HG02642 (cell line): ENCODE data around the gene ZNRF3.
"Not testable (repeated sequence)": the region's sequence is repeated elsewhere in the genome, so short reads cannot be mapped to it uniquely, and the experiment has no call there.

ENCODE experiments used
- ATAC-seq: cut with Tn5 transposase; IDR thresholded peaks from one replicate; pipeline ENCODE4 v1.9.1; 2021; ENCODE audit warnings: mild to moderate bottlenecking; ENCODE audit not compliant: unreplicated experiment, poor library complexity

The ZNRF3 gene

DNA sequence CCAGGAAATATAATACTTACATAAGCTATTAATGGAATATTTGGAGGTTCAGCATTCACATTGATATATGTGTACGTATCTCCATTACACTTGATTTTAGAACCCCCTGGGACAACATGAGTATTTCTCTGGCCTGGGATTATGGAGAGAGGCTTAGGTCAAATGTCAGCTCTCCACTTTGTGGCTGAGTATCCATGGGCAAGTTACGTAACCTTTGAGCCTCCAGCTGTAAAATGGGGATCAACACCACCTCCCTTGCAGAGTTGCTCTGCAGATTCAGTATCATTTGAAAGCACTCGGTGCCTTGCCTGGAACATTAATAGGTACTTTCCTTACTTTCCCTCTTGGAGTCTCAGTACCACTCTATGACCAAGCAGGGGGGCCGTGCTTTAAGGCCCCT lies 145.1 kb downstream of the ZNRF3 start:
- ATAC-seq: no peak

DNA sequence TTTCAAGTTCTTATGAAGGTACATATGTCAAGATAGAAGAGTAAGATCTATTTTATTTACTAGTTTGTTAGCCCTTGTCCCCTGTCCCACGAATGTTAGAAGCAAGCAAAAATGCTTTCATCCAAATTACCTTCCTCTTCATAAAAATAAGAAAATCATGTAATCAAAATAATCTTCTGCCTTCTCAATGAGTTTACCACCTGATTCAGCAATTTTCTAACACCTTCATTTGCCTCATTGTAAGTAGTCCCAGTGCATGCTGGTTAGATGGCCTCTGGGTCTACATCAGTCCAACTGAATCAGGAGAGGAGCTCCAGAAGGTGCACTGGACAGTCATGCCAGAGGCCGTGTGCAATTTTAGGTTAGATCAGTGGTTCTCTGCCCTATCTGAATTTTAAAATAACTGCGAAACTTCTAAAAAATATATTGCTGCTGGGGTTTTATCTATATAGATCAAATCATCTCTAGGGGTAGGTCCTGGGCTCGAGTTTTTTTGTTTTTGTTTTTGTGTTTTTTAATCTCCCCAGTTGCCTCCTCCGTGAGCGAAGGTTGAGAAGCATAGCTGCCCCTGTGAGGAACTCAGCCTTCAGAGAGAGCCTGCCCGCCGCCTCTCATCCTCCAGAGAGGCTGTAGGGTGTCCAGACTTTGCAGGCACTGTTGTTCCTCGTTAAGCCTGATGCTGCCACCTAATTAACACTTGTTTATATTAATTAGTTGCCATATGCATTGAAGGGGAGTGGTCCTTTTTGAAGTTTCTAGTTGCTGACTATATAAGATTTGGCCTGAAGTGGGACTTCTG lies 146.0 kb downstream of the ZNRF3 start:
- no peak for ATAC-seq

- no peak for ATAC-seq
Observed at GRCh38 chr22:29030016-29030617, 146.7 kb downstream of the ZNRF3 start.

- no peak for ATAC-seq
Observed at GRCh38 chr22:29030618-29031226, 147.3 kb downstream of the ZNRF3 start.

DNA sequence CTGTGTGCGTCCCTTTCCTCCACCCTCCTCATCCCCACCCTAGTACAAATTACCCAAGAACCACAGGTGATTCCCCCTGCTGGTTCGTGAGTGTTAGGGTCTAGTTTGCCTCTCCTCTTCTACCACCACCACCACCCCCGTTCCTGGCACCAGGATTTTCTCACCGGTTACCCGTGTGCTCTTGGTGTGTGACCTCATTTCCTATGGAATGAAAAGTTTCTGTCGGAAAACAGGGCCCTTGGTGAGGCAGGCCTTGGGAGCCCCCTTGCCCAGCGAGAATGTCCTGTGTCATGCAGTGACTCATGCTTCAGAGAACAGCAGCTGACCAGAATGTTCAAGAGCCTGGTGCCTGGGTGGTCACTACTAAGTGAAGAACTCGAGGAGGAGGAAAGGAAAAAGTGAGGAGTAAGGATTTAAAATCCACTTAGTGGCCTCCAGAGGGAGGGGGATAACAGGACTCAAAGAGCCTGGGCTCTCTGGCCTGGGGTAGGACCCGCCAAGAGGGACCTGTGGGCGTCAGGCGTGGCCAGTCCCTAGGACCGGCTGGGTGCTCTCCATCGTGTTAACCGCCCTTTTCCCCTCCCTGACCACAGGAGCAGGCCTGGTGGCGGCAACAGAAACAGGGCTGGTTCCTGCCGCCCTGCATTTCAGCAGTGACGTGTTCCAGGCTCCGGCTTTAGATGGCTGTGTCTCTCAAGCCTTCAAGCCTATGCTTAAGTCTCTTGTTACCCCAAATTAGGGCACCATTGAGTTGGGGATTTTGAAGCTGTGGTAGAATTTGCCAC lies 148.0 kb downstream of the ZNRF3 start:
- no peak for ATAC-seq

GRCh38 chr22:29032014-29032475 lies 148.7 kb downstream of the ZNRF3 start:
- ATAC-seq: no peak

DNA sequence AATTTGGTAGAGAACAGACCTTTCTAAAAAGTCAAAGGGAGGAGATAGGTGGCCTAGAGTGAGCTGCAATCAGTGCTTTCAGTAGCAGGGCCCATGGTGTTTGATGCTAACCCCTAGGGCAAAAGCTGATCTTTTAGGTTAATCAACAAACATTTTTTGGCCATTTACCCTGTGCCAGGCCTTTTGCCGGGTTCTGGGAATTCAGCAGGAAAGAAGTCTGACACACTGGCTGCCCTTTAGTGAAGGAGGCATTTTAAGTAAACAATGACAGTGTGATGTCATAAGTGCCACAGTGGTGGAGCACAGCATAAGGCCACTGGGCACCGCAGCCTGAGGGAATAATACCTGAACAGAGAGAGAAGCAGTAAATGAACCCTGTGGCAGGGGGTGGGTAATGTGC lies 149.2 kb downstream of the ZNRF3 start:
- ATAC-seq: no peak

- ATAC-seq: no peak
Observed at GRCh38 chr22:29037340-29037932, 154.1 kb downstream of the ZNRF3 start.

DNA sequence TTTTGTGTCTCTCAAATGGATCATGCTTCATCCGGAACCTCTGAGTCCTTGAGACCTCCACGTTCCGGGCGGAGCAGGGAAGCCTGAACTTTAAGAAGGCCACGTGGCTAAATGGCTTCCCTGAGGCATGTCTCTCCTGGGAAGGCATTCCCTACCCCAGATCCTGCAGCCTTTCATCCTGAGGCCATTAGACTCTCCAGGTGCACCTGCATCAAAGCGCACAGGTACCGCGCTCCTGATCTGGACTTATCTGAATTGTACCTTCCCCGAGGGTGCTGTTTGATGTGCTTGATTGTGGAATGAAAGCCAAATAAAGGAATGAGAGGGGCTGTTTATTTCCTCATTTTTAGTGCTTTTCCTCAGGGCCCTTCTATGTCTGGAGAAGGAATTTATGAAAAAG lies 155.8 kb downstream of the ZNRF3 start:
- no peak for ATAC-seq

DNA sequence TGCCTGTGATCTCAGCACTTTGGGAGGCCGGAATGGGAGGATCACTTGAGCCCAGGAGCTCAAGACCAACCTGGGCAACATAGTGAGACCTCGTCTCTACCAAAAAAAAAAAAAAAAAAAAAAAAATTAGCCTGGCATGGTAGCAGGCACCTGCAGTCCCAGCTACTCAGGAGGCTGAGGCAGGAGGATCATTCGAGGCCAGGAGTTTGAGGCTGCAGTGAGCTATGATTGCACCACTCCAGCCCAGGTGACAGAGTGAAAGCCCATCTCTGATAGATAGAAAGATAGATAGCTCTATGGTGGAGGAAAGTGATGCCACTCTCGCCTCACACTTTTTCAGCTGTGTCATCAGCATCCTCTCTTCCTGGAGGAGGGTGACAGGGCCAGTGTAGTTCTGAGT lies 156.3 kb downstream of the ZNRF3 start:
- not testable (repeated sequence) for ATAC-seq

DNA sequence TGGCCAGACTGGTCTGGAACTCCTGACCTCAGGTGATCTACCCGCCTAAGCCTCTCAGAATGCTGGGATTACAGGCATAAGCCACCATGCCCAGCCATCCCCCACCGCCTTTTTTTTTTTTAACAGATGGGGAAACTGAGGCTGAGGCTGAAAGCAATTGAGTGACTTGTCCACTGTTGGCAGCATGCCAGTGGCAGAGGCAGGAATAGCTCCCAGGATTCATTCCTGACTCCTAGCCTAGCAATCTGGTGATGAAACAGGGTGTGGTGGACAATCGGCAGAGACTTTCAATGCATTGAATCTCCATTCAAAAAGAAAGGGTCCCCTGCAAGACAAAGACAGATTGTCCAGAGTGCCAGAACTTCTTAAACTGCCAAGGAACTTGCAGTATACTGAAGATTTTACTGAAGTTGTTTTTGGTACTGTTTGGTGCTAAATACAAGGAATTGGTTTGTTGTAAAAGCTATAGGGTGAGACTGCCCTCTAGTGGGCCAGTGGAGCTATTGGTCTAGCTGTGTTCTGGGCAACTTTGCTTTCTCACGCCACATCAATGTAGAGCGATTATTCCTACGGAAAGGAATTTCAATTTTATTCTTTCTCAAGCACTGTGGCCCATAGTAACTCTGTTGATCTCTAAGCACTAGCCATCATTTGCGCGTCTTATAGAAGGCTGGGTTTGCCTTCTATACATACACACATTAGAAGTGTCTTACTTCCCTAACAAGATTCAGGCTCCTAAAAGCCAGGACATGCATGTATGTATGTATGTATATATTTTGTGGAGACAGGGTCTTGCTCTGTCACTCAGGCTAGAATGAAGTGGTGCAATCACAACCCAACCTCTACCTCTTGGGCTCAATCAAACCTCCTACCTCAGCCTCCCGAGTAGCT lies 157.3 kb downstream of the ZNRF3 start:
- ATAC-seq: no peak

- ATAC-seq: no peak
Observed at GRCh38 chr22:29041408-29041807, 158.0 kb downstream of the ZNRF3 start.

DNA sequence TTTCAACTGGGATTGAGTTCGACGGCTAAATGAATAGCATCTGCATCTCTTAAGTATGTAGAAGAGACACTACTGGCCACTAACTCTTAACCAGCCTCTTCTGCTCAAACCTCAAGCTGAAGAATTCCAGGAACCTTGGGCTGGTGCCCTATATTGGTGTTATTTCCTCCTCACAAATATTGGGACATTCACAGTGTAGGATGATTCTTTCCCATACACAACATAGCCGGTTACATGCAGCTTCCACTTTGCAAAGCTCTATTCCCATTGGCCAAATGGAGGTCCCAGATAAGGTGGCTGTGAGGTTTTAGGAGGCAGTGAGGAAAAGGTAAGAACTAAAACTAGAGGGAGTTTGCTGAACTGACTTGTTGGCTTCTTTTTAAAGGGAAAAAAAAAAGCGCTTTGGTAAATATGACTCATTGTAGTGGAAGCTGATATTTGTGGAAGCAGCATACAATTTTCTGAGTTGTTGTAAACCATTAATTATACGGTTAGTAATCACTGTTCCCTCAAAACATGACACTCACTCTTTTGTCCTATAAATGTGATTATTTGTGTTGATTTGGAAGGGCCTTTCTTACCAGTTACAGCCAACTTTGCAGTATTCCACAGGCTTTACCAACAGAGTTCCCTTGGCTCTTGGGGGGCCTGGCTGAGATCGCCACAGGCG lies 160.7 kb downstream of the ZNRF3 start:
- ATAC-seq: no peak

DNA sequence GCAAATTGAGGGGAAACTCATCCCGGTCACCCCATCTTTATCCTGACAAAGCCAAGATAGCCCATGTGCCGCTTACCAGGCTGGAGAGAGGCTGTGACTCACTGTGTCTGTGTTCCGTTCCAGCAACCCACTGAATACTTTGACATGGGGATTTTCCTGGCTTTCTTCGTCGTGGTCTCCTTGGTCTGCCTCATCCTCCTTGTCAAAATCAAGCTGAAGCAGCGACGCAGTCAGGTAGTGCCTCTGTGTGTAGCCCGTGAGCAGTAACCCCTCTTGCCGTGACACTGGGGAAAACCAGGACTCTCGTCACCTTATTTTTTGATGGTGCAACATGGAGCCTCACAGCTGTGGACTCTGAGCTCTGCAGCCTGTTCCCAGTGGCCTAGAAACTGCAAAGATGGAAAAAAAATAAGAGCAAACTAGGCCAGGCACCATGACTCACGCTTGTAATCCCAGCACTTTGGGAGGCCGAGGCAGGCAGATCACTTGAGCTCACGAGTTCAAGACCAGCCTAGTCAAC lies 161.3 kb downstream of the ZNRF3 start:
- ATAC-seq: no peak

DNA sequence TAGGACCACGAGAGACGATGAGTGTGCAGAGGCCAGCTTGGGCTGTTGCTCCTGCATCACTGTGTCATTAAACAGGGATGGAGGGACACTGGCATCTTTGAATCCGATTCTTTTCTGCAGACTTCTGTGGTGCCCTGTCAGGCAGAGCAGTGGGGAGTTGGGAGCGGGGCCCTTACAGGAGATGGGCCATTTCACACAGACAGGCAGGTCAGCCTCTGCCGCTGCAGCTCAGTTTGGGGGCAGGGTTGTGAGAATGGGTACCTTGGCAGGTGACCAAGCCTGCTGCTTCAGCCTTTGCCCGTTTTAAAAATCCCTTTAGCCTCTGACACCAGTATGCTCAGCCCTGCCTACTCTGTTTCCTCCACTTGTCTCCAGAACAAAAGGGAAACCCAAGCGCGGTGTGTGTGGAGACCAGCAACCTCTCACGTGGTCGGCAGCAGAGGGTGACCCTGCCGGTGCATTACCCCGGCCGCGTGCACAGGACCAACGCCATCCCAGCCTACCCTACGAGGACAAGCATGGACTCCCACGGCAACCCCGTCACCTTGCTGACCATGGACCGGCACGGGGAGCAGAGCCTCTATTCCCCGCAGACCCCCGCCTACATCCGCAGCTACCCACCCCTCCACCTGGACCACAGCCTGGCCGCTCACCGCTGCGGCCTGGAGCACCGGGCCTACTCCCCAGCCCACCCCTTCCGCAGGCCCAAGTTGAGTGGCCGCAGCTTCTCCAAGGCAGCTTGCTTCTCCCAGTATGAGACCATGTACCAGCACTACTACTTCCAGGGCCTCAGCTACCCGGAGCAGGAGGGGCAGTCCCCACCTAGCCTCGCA lies 165.7 kb downstream of the ZNRF3 start:
- no peak for ATAC-seq

- ATAC-seq: no peak
Observed at GRCh38 chr22:29049655-29050263, 166.4 kb downstream of the ZNRF3 start.

DNA sequence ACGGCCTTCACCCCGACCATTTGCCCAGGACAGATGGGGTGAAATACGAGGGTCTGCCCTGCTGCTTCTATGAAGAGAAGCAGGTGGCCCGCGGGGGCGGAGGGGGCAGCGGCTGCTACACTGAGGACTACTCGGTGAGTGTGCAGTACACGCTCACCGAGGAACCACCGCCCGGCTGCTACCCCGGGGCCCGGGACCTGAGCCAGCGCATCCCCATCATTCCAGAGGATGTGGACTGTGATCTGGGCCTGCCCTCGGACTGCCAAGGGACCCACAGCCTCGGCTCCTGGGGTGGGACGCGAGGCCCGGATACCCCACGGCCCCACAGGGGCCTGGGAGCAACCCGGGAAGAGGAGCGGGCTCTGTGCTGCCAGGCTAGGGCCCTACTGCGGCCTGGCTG lies 167.1 kb downstream of the ZNRF3 start:
- ATAC-seq: no peak
